Ureter (tissue), 1 donor: ENCODE measurements around the gene EVC. TPM values are rescaled to one million over a fixed set of nuclear protein-coding genes. Genes with fewer than 3 reads are reported as not detected.

Source experiments
- DNase-seq: peaks from one replicate; pipeline ENCODE4 v3.0.0-alpha.2; 2020; ENCODE audit warnings: low spot score
- total RNA-seq: library from RNA; stranded (reverse); gene quantifications from one replicate; pipeline ENCODE4 v1.2.4, GENCODE V29; 2023
- donor health status: DM: yes; HTN: yes; CAD: no.

The EVC gene
- total RNA-seq, 1 donor from 2014 or later, result 24.1 TPM

DNA sequence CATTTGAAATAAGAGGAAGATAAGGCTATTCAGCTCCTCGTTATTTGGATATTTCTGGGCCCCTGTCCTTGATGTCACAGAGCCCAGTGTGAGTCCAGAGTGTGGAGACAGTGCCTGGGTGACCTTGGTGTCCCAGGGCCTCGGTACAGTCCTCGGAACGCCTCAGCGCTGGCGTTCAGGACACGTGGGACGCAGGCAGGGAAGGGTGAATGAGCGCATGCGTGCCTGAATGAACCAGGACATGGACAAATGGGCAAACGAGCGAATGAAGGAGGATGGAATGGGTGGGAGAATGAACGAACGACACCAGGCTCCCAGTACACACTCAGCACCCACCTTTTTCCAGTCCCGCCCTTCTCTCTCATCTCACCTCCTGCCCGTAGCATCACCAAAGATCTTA is 44.2 kb downstream of the EVC start:
- DNase-seq, result no peak

DNA sequence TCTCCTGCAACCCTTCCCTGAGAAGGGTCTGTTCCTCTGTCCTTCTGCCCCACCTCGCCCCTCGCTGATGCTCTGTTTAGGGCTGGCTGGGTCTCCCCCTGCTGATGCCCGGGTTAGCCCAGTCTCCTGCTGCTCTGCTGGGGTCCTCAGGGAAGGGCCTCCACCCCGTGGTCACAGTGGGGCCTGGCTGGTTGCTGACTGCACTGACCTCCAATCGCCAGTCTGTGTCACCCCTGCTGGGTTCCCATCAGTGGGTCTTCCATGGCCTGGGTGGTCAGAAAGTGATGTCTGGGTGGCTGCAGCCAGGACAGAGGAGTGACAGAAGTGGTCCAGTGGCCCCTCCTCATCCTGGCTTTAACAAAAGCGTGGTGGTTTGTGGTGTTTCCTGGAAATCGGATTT is 44.7 kb downstream of the EVC start:
- peak; percentile 41 for DNase-seq

GRCh38 chr4:5756271-5756670 is 45.3 kb downstream of the EVC start:
- peak; percentile 35 for DNase-seq

DNA sequence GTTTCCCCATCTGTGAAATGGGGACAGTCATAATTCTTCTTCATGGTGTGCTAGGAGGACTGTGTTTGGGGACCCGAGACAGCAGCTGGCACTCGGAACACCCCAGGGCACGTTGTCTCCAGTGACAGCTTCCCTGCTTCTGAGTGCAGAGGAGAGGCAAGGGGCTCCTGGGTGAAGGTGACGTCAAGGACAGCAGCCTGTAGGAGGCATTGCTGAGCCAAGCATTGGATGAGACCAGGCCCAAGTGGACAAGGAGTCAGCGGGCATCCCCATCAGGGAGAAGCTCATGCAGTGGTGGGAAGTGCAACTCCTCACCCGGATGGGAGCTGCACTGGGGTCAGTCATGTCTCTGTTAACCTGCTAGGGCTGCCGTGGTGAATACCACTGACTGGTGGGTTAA is 46.1 kb downstream of the EVC start:
- no peak for DNase-seq

DNA sequence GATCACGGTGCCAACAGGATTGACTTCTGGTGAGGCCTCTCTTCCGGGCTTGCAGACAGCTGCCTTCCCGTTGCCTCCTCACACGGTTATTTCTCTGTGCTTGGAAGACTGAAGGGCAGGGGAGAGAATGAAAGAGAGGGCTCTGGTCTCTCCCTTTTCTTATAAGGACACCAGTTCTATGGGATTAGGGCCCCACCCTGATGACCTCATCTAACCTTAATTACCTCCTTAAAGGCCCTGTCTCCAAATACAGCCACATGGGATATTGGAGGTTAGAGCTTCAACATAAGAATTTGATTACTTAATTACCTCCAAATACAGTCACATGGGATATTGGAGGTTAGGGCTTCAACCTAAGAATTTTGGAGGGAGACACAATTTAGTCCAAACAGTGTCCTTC is 46.5 kb downstream of the EVC start:
- DNase-seq, result no peak

DNA sequence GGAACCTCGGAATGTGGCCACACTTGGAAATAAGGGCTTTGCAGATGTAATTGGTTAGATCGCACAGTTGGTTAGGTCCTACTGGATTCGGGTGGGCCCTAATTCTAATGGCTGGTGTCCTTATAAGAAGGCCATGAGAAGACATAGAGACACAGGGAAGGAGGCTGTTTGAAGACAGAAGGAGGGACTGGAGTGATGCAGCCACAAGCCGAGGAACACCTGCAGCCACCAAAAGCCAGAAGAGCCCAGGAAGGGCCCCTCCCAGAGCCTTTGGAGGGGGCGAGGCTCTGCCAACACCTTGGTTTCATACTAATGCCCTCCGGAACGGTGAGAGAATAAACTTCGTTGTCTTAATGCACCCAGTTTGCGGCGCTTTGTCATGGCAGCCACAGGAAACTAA is 47.0 kb downstream of the EVC start:
- DNase-seq, result no peak

- DNase-seq, result no peak
Measured at GRCh38 chr4:5758741-5759140, 47.7 kb downstream of the EVC start.

DNA sequence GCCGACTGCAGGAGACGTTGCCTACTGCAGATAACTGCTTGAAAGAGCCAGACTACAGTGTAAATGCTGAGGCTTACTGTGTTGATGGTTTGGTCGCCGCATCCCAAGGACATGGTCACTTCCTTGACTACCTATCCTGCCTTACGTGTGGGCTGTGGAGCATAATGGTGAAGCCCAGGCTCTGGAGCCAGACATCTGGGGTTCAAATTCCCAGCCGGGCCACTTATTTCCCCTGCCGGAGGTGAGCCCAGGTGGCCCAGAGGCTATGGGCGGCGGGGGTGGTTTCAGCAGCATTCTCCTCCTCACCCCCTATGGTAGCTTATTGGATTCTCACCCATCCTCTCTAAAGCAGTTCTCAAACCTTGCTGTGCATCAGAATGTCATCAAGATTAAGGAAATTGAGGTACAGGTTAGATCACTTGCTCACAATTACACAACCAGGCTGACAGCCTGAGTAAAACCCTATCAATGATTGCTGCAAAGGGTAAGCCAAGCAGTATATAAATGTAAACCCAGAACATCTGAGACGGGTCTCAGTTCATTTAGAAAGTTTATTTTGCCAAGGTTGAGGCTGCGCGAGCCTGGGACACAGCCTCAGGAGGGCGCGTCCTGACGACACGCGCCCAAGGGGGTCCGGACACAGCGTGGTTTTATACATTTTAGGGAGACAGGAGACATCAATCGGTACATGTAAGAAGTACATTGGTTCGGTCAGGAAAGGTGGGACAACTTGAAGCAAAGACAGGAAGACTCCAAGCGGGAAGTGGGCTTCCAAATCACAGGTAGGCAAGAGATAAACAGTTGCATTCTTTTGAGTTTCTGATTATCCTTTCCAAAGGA is 48.5 kb downstream of the EVC start:
- DNase-seq, result no peak

GRCh38 chr4:5760246-5760645 is 49.2 kb downstream of the EVC start:
- no peak for DNase-seq

GRCh38 chr4:5760936-5761480 is 50.0 kb downstream of the EVC start:
- DNase-seq, result no peak

DNA sequence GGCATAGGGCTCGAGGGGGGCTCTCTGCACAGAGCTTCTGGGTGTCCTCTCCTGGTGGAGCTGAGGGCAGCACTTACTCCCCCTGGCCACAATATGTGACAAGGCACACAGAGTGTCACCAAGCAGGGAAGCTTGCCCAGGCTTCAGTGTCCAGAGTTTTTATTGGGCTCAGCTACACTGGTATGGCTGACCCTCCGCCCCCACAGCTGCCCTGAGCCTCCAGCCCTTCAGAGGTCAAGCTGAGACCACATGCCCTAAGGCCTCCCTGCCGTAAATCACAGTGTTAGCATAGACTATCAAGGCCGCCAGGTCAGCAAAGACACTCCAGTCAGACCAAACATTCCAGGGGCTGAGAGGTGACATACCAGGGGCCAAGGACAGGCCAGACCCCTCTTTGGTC is 59.0 kb downstream of the EVC start:
- DNase-seq, result peak; percentile 39

DNA sequence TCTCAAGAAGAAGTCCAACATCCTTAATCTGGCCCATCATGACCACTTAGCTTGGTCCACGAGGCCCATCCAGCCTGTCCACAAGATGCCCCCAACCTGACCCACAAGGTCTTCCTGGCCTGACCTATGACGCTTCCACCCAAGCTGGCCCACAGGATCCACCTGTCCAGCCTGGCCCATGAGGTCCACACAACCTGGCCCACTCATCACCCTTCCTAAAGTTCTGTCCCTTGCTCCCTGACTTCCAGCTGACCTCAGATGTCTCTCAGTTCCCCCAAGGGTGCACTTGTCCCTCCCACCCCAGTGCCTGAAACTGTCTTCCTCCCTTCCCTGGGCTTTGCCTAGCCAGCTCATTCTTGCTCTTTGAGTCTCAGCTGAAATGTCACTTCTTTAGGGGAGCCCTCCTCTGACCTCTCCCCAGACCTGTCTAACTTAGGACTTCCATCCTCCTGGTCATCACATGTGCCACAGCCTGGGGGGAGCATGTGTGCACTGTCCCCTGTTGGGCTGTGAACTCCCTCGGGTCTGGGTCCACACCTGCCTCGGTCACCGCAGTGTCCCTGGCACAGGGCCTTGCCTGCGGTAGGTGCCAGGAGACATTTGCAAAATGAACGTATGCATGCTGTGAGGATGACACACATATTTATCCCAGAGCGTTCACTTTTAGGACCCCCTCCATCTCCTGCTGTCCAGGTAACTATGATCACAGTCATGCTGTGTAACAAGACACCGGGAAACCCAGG is 61.7 kb downstream of the EVC start:
- peak; percentile 22 for DNase-seq

DNA sequence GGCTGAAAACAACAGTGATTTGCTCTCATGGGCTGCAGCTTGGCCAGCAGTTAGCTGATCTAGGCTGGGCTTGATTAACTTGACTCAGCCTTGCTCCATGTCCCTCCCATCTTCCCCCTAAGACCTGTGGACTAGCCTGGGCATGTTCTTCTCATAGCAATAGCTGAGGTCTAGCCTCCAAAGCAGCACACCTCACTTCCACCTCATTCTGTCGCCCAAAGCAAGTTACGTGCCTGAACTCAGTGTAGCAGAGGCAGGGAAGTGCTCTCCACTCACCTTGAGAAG is 62.2 kb downstream of the EVC start:
- DNase-seq, result peak; percentile 53

GRCh38 chr4:5774416-5775036 is 63.5 kb downstream of the EVC start:
- peak; percentile 18 for DNase-seq

GRCh38 chr4:5776510-5776909 is 65.5 kb downstream of the EVC start:
- DNase-seq, result no peak

- DNase-seq, result peak; percentile 22
Measured at GRCh38 chr4:5780831-5781480, 70.0 kb downstream of the EVC start.

DNA sequence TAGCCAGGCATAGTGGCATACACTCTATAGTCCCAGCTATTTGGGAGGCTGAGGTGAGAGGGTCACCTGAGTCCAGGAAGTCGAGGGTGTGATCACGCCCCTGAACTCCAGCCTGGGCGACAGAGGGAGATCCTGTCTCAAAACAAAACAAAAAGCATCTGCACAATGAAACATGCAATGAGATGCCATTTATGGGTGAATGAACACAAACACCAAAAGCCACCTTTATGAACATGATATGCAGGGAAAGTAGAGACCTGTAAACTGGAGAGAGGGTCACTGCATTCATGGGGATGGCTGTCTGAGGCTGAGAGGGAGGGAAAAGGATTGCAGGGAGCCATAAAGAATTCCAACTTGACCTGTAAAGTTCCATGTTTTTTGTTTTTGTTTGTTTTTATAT is 70.7 kb downstream of the EVC start:
- DNase-seq, result peak; percentile 15

- DNase-seq, result peak; percentile 24
Measured at GRCh38 chr4:5782829-5783476, 72.0 kb downstream of the EVC start.

- DNase-seq, result peak; percentile 23
Measured at GRCh38 chr4:5783486-5783885, 72.5 kb downstream of the EVC start.

- peak; percentile 28 for DNase-seq
Measured at GRCh38 chr4:5784021-5784420, 73.0 kb downstream of the EVC start.

- peak; percentile 19 for DNase-seq
Measured at GRCh38 chr4:5784960-5785611, 74.1 kb downstream of the EVC start.
